HG03432 (cell line): ENCODE measurements around the gene ZNF683.

ENCODE experiments used
- ATAC-seq: cut with Tn5 transposase; IDR thresholded peaks from one replicate; pipeline ENCODE4 v1.9.1; 2021; ENCODE audit warnings: mild to moderate bottlenecking, moderate library complexity; ENCODE audit not compliant: unreplicated experiment

ZNF683 gene

DNA sequence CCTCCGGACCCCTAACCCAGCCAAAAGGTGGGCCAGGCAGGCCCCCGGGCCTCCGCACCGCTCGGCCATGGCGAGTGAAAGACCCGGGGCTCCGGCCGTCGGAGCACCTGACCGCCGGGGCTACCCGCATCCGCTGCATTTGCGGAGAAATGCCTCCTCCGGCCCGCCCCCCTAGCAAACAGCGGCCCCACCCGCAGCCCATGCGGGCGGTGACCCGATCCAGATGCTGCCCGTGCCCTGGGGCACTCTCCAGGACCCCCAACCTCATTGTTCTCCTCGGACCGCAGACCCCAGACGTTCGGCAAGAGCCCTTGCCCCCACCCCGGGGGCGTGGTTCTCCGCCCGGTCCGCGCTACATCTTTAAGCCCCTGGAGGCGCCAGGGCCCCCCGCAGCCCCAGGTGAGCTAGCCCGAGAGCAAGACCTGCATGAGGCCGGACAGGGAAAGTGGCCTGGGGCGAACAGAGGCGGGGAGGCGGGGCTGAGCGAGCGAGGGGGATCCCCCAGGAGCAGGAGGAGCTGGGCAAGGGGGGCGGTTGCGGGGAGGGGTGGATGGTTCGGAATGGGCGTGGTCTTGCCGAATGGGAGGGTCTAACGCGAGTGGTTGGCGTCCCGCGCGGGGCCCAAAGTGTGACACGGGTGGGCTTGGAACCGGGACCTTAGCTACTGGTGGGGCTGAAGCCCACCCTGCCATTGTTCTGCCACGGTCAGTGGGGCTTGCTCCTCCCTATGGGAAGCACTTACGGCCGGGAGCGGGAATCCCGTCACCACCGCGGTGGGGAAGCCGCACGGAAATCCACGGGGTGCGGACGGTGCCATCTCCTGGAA is 12.4 kb downstream of the ZNF683 start:
- no peak for ATAC-seq

DNA sequence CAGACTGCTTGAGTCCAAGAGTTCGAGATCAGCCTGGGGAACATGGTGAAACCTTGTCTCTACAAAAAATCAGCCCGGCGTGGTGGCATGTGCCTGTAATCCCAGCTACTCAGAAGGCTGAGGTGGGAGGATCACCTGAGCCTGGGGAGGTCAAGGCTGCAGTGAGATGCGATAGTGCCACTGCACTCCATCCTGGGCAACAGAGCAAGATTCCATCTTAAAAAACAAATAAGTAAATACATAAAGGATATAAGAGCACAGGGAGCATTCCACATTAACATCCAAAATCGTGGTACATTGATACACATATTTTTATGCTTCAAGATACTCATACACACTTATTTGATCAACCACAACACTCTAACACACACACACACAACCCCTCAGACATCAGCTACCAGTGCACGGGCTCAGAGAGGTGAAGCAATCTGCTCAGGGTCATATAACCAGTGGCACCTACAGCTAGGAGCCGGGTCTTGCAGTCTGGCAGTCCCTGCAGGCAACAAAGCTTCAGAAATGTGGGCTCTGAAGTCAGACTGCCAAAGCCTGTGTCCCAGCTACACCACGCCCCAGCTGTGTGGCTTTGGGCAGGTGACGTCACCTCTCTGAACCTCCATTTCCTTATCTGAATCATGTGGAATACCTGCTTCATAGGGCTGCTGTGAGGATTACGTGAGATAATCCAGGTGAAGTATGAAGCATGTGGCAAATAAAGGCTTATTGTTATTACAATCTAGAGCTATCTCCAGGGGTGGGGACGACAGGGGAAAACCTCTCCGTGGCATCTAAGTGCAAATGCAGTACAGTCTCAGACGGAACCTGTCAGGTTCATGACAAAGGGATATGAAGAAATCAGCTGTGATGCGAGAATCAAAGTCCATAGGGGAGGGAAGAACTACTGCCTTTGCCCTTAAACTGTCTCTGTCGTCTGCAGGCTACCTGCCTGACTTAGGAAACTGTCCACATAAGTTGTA is 13.9 kb downstream of the ZNF683 start:
- ATAC-seq = no peak

DNA sequence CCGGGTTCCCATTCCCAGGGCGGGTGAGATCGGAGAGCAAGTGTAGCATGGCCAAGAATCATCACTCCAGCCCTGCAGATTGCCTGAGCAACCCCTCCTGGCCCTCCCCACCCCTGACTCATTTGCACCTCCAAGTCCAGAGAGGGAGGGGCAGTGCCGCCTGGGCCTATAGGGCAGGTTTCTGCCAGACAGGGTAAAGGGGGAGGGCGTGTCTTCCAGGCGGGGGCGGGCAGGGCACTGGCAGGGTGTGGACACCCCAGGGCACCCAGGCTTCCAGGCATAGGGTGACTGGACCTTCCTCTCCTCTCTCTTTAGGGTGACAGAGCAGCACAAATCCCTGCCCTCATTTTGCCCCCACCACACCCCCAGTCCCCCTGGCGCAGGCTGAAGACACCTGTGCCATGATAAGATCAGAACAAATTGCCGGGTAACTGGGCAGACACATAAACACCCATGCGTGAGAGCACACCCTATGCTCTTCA is 15.4 kb downstream of the ZNF683 start:
- ATAC-seq = no peak

DNA sequence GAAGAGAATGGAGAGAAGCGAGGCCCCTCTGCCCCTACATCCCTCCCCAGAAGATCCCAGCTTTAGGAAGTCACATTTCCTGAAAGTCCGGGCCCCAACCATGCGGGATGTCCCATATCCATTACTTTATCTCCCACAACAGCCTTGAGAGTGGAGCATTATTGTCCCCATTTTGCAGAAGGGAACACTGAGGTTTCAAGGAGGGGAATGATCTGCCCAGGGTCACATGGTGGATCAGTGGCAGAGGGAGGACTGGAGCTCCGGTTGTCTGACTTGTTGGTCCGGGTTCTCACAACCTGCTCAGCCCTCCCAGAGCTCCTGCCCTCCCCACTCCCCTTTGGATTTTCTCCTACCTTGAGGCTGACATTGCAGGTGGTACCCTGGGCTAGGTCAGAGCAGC is 16.4 kb downstream of the ZNF683 start:
- ATAC-seq = no peak

DNA sequence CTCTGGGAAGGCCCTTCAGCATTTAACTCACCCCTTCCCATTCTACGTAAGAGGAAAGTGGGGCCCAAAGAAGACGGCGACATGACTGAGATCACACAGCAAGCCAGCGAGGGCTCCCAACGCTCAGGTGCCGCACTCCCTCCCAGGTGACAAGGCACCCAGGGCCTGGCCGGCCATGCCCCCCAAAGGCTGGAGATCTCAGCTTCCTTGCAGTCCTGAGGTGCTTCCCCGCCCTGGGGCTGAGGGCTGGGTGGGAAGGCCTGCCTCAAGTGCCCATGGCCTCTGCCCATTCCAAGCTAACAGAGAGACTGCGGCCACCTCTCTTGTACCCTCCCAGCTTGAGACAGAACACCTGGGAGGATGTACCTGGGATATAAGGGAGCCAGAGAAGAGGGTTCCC is 17.6 kb downstream of the ZNF683 start:
- no peak for ATAC-seq

DNA sequence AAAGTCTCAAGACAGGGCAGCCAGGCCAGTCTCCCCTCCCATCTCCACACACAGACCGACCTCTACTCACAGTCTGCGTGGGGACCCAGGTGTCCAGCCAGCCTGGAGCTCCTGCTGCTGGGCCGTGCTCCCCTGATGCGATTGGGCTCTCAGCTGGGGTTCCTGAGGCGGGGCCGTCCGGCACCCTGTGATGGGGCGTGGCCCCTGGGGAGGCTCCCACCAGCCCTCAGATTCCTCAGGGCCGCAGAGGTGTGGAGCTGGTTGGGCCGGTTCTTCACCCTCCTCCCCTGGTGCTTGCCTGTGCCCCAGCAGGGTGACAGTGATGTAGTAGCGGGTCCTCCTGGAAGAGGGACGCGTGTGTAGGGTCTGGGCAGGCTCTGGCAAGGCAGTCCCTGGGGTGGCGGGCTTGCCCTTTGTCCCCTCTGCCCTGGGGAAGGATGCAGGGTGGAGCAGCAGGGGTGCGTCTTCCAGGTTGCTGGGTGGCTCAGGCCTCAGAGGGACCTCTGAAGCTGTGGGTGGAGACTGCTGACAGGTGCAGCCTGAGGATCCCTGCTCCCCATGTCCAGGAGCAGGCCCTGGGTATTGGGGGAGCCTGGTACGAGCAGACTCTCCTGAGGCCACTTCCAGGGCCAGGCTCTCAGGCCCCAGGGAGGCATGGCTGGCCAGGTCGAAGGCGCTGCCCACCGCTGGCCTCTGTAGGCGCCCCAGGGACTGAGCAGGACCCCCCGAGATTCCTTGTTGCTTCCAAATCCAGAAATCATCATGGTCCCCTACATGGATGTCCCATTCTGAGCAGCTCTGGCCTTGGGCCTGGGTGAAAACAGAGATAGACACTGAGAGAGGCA is 18.4 kb downstream of the ZNF683 start, which contains the start of gene CRYBG2:
CRYBG2 (minus strand) TSS at position 155 of the 845 bp plus-strand sequence. CDS start 7,473 bp downstream, outside the sequence.
- ATAC-seq = no peak

DNA sequence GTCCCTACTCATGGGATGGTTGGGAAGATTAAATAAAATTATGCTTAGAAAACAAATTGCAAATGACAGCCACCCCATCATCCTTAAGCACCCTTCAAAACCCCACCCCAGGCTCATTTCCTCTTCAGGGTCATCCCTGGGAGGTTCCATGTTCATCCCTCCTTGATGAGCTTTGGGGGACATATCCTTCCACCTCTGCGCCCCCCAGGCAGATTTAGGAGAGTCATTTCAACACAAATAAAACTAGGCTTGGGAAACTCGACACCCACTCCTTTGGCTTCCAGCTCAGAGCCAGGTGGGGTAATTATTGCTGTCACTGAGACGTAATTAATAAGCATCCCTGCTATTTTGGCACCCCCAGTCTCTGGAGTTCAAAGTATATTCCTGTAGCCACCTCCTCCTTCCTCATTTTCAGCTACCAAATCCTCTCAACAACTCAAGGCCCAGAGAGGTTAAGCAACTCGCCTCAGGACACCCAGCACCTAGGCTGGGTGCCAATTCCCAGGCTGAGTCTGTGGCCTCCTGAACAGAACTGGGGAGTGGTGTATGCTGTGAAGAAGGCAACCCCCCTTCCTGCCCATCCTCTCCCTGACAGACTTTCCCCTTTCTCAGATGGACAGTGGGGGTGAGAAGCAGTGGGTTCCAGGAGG is 19.2 kb downstream of the ZNF683 start:
- ATAC-seq = no peak

DNA sequence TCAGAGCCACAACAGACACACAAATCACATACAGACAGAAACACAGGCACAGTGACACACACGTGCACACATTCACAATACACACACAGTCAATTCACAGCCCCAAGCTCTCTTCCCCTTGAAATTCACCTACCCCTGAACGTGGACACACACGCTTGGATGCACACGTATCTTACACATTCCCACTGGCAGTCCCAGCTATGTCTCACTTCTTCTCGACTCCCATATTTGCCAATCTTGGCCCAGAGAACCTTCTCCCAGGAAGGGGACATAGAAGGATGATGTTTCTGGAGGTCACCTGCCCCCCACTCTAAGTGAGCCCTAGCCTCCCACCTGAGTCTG is 20.2 kb downstream of the ZNF683 start:
- ATAC-seq = no peak

DNA sequence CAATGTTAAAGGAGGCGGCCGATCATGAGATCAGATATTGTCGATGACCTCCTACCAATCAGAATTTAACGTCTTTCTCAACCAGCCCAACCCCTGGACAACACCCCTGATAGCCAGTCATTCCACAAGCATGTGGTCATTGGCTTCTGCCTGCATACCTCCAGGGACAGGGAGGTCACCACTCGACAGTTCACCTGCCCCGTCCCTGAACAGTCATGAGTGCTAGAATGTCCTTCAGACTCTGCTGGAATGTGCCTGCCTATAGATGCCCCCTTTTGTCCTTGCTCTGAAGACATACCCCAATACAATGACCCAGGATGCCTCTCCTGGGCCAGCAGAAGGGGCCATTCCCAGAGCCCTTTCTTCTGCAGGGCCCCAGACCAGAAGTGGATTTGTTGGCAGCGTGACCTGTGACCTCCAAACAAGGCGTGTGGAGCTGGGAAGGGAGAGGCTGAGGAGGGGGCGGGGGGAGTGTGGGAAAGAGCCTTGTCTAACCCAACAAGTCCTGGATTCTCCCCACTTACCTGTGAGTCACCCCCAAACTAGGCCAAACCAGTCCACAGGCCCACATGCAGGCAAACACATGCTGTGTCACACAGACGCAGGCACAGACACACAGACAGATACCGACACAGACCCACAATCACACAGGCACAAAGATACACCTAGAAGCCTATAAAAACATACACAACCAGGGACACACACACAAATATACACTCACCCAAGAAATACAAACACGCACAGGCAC is 20.8 kb downstream of the ZNF683 start:
- no peak for ATAC-seq

DNA sequence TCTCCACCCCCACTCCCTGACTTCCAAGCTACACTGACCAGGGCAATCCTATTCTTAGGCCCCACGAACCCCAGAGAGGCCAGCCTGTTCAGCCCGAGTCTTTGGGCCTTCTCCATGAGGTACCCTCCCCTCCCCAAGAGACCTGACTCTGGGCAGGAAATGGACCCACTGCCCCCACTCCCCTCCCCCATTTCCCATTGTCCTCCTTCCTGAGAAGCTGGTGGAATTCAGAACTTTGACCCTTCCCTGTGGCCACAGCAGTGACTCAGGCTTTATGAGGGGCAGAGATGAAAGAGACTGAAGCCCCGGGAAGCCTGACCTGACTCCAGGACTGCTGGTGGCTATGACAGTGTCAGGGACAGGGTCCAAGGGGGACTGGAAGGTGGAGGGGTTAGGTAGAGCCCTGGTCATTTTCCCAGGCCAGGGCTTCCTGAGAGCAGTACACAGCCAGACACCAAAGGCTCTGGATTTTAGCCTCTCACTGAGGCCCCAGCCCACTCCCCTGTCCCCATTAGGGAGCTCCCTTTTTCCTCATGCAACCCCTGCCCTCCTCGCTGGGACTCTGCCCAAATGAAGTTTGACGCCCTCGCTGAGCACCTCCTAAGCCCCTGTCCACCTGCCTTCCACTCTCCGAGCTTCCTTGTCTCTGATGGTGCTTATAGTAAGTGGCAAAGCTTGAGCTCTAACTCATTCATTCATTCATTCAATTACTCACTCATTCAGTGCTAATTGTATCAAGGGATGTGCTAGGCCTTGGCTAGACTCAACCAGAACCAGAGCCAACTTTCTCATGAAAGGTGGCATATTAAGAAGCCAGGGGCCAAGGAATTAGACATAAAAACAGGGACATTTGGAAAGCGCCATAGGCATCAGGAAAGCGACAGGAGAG is 21.6 kb downstream of the ZNF683 start:
- ATAC-seq = no peak

DNA sequence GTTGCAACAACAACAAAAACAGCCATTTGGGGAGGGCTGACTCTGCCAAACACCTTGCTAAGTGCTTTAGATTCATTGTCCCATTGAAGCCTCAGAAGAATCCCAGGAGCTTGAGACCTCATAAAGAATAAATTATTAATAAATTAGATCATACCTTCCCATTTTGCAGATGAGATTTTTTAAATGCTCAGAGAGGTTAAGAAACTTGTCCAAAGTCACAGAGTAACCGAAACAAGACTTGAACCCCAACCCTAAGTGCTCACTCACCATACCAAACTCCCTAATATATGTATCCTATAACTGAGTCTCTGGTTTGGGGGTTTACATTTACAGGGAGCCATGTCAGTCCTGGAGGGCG is 22.2 kb downstream of the ZNF683 start:
- ATAC-seq = no peak

DNA sequence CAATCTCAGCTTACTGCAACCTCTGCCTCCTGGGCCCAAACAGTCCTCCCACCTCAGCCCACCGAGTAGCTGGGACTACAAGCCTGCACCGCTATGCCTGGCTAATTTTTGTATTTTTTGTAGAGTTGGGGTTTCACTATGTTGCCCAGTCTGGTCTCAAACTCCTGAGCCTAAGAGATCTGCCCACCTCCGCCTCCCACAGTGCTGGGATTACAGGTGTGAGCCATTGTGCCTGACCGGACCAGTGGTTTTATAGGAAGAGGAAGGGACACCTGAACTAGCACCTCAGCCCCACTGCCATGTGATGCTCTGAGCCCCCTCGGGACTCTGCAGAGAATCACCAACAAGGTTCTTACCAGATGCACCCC is 22.7 kb downstream of the ZNF683 start:
- ATAC-seq = no peak

DNA sequence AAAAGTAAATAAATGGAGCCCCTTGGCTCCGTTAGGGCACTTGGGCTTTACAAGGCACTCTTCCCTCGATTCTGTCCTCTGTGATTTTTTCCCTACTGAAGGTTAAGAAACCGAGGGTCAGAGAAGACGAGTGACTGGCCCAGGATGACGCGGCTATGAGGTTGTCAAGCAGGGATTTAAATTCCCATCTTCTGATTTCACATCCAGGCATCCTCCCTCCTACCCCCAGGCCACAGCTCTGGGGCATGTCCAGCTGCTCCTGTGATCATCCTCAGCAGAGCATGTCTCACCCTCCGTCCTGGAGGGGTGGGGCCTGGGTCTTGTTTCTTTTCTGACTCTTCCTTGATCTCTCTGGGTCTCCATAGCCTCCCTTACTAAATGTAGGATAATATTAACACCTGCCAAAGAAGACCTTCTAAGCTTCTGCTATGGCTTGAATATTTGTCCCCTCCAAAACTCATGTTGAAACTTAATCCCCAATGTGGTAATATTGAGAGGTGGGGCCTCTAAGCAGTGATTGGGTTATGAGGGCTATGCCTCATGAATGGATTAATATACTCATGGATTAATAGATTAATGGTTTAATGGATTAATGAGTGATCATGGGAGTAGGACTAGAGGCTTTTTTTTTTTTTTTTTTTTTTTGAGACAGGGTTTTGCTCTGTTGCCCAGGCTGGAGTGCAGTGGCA is 23.2 kb downstream of the ZNF683 start:
- ATAC-seq = no peak

DNA sequence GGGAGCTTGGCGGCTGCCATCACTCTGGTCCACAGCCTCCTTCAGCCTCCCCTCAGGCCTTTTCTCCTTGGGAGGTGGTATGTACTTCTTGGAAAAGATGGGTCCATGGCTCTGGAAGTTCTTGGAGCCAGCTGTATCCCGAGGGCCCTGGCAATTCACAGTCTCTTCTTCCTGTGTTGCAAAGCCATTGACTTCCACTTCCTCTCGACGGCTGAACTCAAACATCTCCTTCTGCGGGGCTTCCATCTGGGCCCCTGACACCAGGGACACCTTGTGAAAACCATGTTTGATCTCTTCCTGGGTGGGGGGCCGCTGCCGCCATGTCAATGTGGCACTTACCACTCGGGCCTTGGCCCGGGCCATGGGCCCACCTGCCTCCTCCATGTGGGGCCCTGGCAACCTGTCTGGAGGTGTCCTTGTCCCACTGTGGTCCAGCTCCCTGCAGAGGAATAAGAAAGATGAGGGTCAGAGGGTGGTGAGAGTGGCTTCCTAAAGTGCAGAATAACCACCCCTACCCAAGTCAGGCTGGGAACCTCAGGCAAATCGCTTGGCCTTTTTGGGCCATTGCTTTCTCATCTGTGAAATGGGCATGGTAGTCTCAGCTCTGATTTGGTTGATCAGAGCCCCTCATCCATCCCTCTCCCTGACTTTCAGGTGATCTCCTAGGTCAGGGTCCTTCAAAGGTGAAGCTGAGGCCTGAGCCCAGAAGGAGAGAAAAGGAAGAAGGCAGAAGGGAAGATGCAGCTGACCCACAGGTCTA is 26.1 kb downstream of the ZNF683 start:
- ATAC-seq = no peak

DNA sequence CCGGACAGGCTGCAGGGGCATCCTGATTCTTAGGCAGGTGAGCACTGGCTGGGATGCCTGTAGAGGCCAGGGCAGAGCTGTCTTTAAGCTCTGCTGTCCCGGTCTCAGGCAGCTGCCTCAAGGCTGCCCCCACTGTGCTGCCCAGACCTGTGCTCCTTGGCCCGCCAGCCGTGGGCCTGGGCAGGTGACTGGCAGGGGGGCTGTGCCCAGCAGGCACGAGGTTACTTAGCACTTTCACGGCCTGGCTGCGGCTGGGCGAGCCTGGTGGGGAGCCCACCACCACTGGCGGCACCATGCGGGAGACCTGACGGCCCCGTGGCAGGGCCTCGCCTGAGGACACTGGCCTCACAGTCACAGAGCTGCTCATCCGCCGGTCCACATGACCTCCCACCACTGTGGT is 26.8 kb downstream of the ZNF683 start:
- ATAC-seq = no peak

DNA sequence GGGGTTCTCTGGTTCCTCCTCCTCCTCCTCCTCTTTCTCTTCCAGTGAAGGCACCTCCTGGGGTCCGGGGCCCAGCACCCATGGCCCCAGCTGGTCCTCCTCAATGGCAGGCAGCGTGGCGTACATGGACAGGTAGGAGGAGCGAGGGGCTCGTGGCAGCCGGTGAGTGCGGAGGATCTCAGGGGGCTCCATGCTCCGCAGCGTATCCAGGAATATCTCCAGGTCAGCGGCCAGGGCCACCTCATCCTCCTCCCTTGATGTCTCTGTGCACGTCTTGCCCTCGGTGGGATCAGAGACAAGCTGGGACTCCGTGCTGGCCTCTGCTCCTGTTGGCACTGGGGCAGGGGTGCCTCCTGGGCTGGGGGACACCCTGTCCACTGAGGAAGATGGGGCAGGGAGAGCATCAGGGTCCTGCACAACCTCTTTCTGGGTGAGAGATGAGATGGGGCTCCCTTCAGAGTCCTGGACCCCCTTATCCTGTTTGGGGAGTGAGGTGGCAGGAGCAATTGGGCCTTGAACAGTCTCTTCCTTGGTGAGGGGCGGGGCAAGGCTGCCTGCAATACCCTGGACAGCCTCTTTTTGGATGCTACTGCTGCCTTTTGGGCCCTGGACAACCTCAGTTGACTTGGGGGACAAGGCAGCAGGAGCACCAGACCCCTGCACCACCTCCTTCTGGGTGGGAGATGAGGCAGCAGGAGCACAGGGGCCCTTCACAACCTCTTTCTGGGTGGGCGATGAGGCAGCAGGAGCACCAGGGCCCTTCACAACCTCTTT is 28.2 kb downstream of the ZNF683 start:
- ATAC-seq = no peak

DNA sequence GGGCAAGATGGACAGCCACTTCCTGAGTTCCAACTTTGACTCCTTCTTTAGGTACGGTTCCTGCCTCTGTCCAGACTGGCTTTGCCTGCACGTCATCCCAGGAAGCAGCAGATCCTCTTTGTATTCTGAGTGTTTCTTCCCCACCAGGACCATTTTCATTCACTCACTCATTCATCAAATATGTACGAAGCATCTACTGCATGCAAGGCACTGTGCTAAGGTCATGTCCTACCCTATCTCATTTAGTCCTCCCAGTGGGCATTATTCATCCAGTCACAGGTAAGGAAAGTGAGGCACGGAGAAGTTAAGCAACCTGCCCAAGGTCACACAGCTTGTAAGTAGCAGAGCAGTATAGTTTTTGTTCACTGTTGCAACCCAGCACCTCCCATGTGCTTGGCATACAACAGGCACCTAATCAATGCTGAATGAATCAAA is 32.5 kb downstream of the ZNF683 start:
- no peak for ATAC-seq
